Measurements from ENCODE around the gene NACA2. TPM values are rescaled to one million over a fixed set of nuclear protein-coding genes. Genes with fewer than 3 reads are reported as not detected.
"Not testable (repeated sequence)": the region's sequence is repeated elsewhere in the genome, so short reads cannot be mapped to it uniquely, and the experiment has no call there.

The NACA2 gene
- total RNA-seq, 1 donor from 2014 or later: not detected

DNA sequence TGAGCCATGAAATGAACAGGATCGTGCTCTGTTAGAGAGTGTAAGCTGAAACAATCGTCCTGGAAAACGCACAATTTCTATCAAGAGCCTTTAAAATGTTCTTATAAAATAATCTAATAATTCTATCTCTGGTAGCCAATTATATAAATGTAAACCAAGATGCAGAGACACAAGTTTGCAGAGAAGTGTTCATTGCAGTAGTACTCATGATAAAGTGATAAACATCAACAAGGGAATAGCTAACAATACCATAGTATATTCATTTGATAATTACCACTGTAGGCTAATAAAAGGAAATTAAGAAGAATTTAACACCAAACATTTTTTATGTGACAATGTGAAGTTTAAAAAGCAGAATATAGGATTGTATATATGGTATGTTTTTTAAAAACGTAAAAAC is 12.4 kb downstream of the NACA2 start:
- no peak for DNase-seq (ENCODE audit: low read depth in 2 of 2)

DNA sequence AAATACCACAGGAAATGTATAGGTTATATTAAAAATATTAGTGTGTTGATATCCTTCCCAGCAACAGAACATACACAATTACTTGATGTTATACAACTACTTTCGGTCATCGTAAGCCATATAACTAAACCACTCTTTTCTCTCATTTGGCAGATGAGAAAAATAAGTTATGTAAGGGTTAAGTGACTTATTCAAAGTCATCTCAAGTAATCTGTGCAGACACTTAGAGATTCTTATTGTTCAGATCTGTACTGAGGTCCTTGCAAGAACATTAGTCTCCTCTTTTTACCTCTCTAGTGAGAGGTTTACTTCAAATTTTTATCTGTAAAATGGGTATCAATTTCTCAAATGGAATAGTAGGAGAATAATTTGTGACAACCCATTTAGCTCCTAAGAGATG is 15.0 kb downstream of the NACA2 start:
- no peak for DNase-seq (ENCODE audit: low read depth in 2 of 2)

GRCh38 chr17:61575352-61575975 is 15.6 kb downstream of the NACA2 start:
- DNase-seq (ENCODE audit: low read depth in 2 of 2): no peak

GRCh38 chr17:61574542-61575351 is 16.3 kb downstream of the NACA2 start:
- DNase-seq (ENCODE audit: low read depth in 2 of 2): peak in 1 of 2 donors; percentile 25

GRCh38 chr17:61572547-61572946 is 18.5 kb downstream of the NACA2 start:
- not testable (repeated sequence) for DNase-seq (ENCODE audit: low read depth in 2 of 2)

DNA sequence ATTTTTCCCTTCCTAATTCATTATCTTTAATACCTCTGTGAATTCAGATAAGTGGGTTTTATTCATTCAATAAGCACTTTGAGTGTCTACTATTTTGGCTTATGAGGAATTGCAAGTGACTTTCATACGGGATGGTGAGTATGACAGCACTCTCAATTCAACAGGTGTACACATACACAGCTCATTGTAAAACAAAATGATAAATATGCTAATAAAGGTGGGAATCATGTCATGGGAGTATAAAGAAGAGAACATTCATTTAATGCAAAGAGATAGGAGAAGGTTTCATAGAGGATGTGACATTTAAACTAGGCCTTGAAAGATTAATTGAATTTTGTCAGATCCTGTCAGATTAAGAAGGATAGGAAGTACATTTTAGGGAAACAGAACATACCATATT is 19.4 kb downstream of the NACA2 start:
- no peak for DNase-seq (ENCODE audit: low read depth in 2 of 2)

- peak in 1 of 2 donors; percentile 3 for DNase-seq (ENCODE audit: low read depth in 2 of 2)
Measured at GRCh38 chr17:61570118-61570517, 20.9 kb downstream of the NACA2 start.

DNA sequence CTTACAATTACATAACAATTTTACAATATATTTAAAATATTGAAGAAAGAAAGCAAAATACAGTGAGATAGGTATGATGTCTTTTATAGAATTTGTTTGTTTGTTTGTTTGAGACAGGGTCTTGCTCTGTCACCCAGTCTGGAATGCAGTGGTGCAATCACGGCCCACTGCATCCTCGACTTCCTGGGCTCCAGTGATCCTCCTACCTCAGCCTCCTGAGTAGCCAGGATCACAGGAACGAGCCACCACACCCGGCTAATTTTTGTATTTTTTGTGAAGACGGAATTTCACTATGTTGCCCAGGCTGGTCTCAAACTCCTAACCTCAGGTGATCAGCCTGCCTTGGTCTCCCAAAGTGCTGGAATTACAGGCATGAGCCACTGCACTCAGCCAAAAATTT is 21.5 kb downstream of the NACA2 start:
- not testable (repeated sequence) for DNase-seq (ENCODE audit: low read depth in 2 of 2)

DNA sequence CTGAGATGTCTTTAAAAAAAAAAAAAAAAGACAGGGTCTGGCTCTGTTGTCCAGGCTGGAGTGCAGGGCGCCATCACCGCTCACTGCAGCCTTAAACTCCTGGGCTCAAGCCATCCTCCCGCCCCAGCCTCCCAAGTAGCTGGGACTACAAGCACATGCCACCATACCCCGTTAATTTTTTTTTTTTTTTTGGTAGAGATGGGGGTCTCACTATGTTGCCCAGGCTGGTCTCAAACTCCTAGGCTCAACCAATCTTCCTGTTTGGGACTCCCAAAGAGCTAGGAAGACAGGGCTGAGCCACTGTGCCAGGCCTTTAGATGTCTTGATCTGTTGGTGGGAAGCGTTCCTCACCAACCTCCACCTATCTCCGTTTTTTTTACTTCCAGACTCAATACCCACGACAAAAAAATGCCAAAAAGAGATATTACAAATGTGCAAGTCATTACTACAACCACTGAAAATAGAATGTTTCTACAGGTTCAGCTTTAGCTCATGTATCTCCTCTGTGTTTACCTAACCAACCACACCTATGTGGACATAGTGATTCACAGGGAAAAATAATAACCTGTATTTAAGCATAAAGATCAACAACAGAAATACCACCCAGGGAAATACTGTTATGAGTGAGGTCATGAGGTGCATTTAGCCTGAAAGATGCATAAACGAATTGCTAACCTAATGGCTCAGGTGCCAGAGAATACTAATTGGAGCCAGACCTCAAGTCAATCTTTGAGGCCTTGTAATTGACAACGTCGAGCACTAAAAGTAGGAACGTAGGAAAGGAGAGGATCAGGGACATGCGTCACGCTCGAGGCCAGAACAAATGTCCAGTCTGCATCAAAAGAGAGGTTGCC is 22.6 kb downstream of the NACA2 start:
- no peak for DNase-seq (ENCODE audit: low read depth in 2 of 2)

DNA sequence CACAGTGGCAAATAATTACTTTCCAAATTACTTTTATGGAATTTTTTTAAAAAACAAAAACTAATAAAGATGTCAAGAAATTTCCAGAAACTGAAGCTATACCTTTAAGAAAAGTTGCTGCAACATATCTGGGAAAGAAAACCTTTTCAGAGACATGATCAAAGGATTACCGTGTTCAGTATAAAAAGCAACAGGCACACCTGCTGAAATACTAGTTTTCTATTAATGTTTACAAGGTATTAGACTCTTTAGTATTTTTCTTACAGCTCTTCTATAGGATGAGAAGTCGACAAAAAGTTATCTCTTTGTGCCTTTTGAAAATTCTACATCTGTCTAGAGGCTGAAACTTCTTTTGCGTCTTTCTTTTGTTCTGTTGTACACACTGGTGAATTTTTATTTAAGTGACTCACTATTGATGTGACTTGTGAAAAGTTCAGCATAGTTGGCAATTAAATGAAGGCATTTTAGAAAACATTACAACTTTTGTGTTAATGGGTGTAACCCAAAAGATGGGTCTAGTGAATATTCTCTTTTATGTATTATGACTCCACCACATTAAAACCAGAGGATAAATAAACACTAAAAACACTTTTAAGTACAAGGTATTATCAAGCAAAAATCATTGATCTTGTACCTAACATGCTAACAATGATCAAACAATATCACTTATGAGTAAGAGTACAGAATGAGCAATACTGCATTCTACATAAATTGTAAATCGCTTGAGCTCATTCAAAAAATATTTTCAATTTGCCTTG is 23.8 kb downstream of the NACA2 start:
- no peak for DNase-seq (ENCODE audit: low read depth in 2 of 2)

- not testable (repeated sequence) for DNase-seq (ENCODE audit: low read depth in 2 of 2)
Measured at GRCh38 chr17:61566448-61566847, 24.6 kb downstream of the NACA2 start.

GRCh38 chr17:61565850-61566249 is 25.2 kb downstream of the NACA2 start:
- not testable (repeated sequence) for DNase-seq (ENCODE audit: low read depth in 2 of 2)

DNA sequence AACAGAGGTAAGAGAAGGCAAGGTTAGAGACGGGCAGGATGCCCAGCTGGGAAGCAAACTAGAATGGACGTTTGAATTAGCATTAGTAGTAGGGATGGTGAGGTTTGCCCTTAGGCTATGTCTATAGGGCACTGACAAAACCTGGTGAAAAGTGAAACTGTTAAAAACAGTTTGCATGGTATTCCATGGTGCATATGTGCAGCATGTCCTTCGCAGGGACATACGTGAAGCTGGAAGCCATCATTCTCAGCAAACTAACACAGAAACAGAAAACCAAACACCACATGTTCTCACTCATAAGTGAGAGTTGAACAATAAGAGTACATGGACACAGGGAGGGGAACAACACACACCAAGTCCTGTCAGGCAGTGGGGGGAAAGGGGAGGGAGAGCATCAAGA is 25.8 kb downstream of the NACA2 start:
- no peak for DNase-seq (ENCODE audit: low read depth in 2 of 2)

DNA sequence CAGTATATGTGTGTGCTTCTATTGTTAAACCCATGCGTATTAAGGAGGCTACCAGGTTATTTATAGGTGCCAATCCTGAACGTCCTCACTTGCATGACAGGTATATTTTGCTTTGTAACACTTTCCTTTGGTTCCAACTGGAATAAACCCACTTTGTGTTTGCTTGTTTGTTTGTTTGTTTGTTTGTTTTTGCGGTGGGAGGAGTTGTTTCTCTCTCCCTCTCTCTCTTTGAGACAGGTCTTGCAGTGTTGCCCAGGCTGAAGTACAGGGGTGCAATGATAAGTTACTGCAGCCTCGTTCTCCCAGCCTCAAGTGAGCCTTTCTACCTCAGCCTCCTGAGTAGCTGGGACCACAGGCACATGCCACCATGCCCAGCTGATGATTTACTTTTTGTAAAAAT is 28.7 kb downstream of the NACA2 start:
- DNase-seq (ENCODE audit: low read depth in 2 of 2): no peak

DNA sequence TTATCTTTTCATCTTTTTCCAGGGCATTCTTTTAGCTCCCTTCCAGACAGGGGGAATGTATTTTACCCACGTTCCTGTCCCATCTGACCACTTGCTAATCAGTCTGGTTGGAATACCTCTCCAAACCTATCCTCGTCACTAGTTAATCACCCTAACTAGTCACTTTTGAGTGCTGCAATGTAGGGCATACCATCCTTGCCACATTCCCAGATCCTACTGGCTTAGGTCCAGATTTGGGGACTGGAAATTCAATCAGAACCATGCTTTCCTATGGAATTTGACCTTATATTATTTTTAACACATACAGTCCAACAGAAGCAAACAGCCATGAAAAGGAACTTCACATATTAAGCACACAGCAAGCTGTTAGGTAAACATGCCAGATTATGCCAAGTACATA is 29.7 kb downstream of the NACA2 start:
- no peak for DNase-seq (ENCODE audit: low read depth in 2 of 2)

DNA sequence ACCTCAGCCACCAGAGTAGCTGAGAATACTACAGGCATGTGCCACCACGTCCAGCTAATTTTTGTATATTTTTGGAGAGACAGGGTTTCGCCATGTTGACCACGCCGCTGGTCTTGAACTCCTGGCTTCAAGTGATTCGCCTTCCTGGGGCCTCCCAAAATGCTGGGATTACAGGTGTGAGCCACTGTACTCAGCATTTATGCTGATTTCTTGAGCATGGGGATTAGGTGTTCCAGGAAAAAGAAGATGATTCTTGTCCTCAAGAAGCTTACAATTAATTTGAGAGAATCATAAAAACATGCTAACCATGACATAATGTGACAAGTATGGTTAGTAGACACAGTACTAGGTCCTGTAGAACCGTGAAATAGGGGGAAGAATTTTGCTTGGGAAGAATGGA is 30.9 kb downstream of the NACA2 start:
- no peak for DNase-seq (ENCODE audit: low read depth in 2 of 2)

DNA sequence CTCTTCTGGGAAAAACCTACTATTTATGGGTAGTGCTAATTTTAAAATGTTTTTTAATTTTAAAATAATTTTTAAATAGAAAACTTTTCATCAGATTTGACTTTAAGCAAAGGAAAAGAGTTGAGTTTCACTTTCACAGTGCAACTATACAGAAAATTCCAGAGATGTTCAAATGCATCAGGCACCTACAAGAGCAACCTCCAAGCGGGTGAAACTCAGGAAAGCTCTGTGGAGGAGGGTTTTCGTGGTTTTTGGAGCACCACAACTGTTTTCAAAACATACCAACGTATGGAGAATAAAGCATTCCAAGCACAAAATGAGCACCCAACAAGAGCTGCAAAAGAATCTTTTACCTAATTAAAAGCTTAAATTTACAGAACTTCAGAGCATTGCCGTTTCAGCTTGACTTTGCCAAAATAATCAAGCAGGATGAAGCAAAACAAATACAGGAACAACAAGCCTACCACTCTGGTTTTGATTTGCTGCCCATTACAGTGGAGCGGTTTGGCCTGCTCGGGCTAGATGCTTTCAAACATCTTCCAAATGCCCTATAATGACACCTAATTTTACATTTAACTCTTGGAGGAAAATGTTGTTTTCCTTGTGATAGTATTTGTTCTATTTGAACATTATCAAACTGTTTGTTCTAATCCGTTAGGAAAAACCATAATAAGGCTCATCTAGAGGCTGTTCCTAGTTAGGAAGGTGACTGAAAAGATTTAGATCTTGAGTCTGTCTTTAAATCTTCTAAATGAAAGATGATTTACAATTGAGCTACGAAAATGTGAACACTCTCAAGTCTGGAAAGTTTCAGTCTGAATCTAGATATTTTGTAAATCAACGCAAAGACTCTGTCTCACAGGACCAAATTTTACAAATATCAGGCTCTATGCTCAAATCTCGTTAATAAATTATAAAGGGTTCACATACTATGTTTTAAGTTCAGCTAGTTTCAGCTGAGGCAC is 34.5 kb downstream of the NACA2 start:
- no peak for DNase-seq (ENCODE audit: low read depth in 2 of 2)

DNA sequence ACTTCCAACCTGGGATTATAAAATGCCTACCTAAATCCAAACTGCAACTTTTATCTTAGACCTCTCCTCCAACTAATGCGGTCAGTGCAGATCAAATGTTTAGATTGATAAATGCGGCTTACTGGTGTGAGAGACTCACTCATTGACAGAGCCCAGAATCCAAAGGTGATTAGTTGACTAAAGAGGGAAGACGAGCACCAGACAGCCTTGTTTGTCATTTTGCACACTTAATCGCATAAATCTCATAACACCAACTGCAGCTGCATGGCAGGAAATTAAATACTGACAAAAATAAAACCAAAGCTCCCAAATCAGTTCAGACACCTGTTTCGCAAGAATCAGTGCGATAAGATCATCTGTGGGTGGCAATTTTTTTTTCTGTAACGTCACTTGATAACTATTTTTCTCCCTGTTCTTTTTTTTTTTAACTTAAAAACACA is 35.9 kb downstream of the NACA2 start:
- DNase-seq (ENCODE audit: low read depth in 2 of 2): no peak

DNA sequence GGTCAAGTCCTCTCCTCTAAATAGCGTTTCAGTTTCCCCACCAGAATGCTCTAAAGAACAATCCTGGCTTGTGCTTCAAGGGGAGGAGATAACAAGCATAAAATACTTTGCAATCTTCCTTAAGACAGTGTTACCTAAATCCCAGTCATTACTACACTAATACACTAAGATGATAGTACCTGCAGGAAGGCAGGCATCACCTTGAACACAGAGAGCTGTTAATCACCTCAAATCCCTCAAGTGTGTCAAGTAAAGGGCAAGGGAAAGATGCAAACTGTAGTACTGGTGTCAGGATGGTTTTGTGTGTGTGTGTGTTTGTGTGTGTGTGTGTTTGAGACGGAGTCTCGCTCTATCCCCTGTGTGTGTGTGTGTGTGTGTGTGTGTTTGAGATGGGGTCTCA is 36.8 kb downstream of the NACA2 start:
- DNase-seq (ENCODE audit: low read depth in 2 of 2): no peak

DNA sequence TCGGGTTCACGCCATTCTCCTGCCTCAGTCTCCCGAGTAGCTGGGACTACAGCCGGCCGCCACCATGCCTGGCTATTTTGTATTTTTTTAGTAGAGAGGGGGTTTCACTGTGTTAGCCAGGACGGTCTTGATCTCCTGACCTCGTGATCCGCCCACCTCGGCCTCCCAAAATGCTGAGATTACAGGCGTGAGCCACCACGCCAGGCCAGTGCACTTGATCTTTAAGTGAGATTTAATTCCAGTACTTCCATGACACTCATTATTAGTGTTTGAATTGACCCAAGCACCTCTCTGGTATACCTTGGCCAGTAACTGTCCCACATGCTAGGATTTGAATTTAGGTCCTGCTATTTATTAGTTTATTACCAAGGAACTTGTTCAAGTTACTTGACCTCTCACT is 38.5 kb downstream of the NACA2 start:
- not testable (repeated sequence) for DNase-seq (ENCODE audit: low read depth in 2 of 2)
